ENCODE measurements around the gene ERCC6L2. TPM values are rescaled to one million over a fixed set of nuclear protein-coding genes. Genes with fewer than 3 reads are reported as not detected.

The ERCC6L2 gene
- total RNA-seq, 1 experiment from 2014 or later: 62.7 TPM

GRCh38 chr9:96008502-96009222 lies 133.2 kb downstream of the ERCC6L2 start:
- no peak for DNase-seq (ENCODE audit: low spot score)
- in situ Hi-C loops (cut with HindIII; ENCODE audit: low sequenced_read_pairs): no loop called here

- DNase-seq (ENCODE audit: low spot score): no peak
- in situ Hi-C loops (cut with HindIII; ENCODE audit: low sequenced_read_pairs): no loop called here
These were observed 133.7 kb downstream of the ERCC6L2 start for GRCh38 chr9:96009223-96009602.

GRCh38 chr9:96009690-96010472 lies 134.4 kb downstream of the ERCC6L2 start:
- DNase-seq (ENCODE audit: low spot score): no peak

GRCh38 chr9:96014078-96014477 lies 138.6 kb downstream of the ERCC6L2 start:
- no peak for DNase-seq (ENCODE audit: low spot score)
- in situ Hi-C loops (cut with HindIII; ENCODE audit: low sequenced_read_pairs): no loop called here

More at GRCh38 chr9:96009690-96010472, 134.4 kb downstream of the ERCC6L2 start:
- in situ Hi-C loops (cut with HindIII; ENCODE audit: low sequenced_read_pairs): no loop called here

- in situ Hi-C loops (cut with HindIII; ENCODE audit: low sequenced_read_pairs): no loop called here
These were observed 140.6 kb downstream of the ERCC6L2 start for GRCh38 chr9:96015876-96016686.

More at GRCh38 chr9:96015876-96016686, 140.6 kb downstream of the ERCC6L2 start:
- no peak for DNase-seq (ENCODE audit: low spot score)
